Liver (tissue), 3 donors: ENCODE measurements around the gene CDC42EP3.

Source experiments
- CTCF ChIP-seq: fragments of 150-350 bp; IDR thresholded peaks from 2 replicates; pipeline ENCODE4 v1.5.1; 2017; ENCODE audit warnings: improper control_type of control experiment, low read depth, low read length; ENCODE audit not compliant: missing input control
- EGR1 ChIP-seq, 2 donors: IDR thresholded peaks; 2 replicates each; pipeline ENCODE4 v1.6.1; 2016 to 2018; ENCODE audit warnings: antibody characterized with exemption in 2 of 2, low read depth in 2 of 2
- GABPA ChIP-seq, 2 donors: IDR thresholded peaks in 1 of 2; conservative IDR thresholded peaks in 1 of 2; 2 replicates each; pipeline ENCODE4 v1.6.1; 2016; ENCODE audit warnings: antibody characterized with exemption in 2 of 2, mild to moderate bottlenecking in 1 of 2, moderate library complexity in 1 of 2
- JUND ChIP-seq, 2 donors: IDR thresholded peaks; 2 replicates each; pipeline ENCODE4 v1.6.1; 2016; ENCODE audit warnings: antibody characterized with exemption in 2 of 2
- NR2F2 ChIP-seq: IDR thresholded peaks from 2 replicates; pipeline ENCODE4 v1.6.1; 2016; ENCODE audit warnings: antibody characterized with exemption
- RAD21 ChIP-seq, 2 donors: IDR thresholded peaks; 2 replicates each; pipeline ENCODE4 v1.6.1; 2016; ENCODE audit warnings: antibody characterized with exemption in 2 of 2, mild to moderate bottlenecking in 2 of 2
- SP1 ChIP-seq: IDR thresholded peaks from 2 replicates; pipeline ENCODE4 v1.6.1; 2018; ENCODE audit warnings: antibody characterized with exemption, mild to moderate bottlenecking
- TAF1 ChIP-seq: conservative IDR thresholded peaks from 2 replicates; pipeline ENCODE4 v1.6.1; 2016; ENCODE audit warnings: antibody characterized with exemption, mild to moderate bottlenecking
- YY1 ChIP-seq: IDR thresholded peaks from 2 replicates; pipeline ENCODE4 v1.6.1; 2016; ENCODE audit warnings: antibody characterized with exemption, mild to moderate bottlenecking
- ZBTB33 ChIP-seq: IDR thresholded peaks from 2 replicates; pipeline ENCODE4 v1.6.1; 2016; ENCODE audit warnings: antibody characterized with exemption
- TF ChIP-seq, protein P1 (sequence below): IDR thresholded peaks from 2 replicates; pipeline ENCODE4 v1.6.1; 2016; ENCODE audit warnings: antibody characterized with exemption, mild to moderate bottlenecking
- TF ChIP-seq, protein P2 (sequence below): IDR thresholded peaks from 2 replicates; pipeline ENCODE4 v1.6.1; 2016; ENCODE audit warnings: antibody characterized with exemption
- TF ChIP-seq, protein P3 (sequence below): IDR thresholded peaks from 2 replicates; pipeline ENCODE4 v1.6.1; 2016; ENCODE audit warnings: antibody characterized with exemption
- donor health status: healthy.
- donor health status: healthy.

DNA sequence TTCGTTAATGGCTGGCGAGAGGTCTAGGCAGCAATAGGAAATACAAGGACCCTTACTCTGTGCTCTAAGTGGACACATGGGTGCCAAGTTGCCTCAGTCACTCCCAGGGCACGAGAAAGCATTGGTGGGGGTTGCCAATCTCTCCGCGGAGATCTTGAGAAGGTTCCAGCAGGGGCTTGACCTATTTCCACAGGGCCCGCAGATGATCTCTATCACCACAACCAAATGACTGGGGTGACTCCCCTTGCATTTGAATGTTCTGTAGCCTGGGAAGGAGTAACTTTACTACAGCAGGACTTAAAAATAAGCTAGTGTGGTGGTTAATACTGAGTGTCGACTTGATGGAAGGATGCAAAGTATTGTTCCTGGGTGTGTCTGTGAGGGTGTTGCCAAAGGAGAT, 8.1 kb downstream of the CDC42EP3 start:
- TF ChIP-seq CTCF (no peak), JUND (IDR thresholded peaks at IDR 0.05) (no peak), TAF1 (no peak), EGR1 (IDR thresholded peaks at IDR 0.05; ENCODE audit: low read depth in 2 of 2) (no peak), ZBTB33 (no peak), SP1 (no peak), RAD21 (IDR thresholded peaks at IDR 0.05) (no peak), YY1 (no peak), NR2F2 (no peak), GABPA (IDR thresholded peaks at IDR 0.05 in 1 of 2, conservative IDR thresholded peaks at IDR 0.05 in 1 of 2) (no peak)
- TF ChIP-seq, protein P1, sequence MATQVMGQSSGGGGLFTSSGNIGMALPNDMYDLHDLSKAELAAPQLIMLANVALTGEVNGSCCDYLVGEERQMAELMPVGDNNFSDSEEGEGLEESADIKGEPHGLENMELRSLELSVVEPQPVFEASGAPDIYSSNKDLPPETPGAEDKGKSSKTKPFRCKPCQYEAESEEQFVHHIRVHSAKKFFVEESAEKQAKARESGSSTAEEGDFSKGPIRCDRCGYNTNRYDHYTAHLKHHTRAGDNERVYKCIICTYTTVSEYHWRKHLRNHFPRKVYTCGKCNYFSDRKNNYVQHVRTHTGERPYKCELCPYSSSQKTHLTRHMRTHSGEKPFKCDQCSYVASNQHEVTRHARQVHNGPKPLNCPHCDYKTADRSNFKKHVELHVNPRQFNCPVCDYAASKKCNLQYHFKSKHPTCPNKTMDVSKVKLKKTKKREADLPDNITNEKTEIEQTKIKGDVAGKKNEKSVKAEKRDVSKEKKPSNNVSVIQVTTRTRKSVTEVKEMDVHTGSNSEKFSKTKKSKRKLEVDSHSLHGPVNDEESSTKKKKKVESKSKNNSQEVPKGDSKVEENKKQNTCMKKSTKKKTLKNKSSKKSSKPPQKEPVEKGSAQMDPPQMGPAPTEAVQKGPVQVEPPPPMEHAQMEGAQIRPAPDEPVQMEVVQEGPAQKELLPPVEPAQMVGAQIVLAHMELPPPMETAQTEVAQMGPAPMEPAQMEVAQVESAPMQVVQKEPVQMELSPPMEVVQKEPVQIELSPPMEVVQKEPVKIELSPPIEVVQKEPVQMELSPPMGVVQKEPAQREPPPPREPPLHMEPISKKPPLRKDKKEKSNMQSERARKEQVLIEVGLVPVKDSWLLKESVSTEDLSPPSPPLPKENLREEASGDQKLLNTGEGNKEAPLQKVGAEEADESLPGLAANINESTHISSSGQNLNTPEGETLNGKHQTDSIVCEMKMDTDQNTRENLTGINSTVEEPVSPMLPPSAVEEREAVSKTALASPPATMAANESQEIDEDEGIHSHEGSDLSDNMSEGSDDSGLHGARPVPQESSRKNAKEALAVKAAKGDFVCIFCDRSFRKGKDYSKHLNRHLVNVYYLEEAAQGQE, result no peak
- TF ChIP-seq, protein P2, sequence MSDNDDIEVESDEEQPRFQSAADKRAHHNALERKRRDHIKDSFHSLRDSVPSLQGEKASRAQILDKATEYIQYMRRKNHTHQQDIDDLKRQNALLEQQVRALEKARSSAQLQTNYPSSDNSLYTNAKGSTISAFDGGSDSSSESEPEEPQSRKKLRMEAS, result no peak
- TF ChIP-seq, protein P3, sequence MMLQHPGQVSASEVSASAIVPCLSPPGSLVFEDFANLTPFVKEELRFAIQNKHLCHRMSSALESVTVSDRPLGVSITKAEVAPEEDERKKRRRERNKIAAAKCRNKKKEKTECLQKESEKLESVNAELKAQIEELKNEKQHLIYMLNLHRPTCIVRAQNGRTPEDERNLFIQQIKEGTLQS, result no peak
